HG03045 (cell line): ENCODE results near the gene MAGI2.
A peak's percentile ranks its signal among the peaks of the same experiment; 100 is the strongest.

ENCODE experiments used
- ATAC-seq: cut with Tn5 transposase; IDR thresholded peaks from one replicate; pipeline ENCODE4 v1.9.1; 2021; ENCODE audit warnings: mild to moderate bottlenecking, moderate library complexity; ENCODE audit not compliant: unreplicated experiment

Gene MAGI2

DNA sequence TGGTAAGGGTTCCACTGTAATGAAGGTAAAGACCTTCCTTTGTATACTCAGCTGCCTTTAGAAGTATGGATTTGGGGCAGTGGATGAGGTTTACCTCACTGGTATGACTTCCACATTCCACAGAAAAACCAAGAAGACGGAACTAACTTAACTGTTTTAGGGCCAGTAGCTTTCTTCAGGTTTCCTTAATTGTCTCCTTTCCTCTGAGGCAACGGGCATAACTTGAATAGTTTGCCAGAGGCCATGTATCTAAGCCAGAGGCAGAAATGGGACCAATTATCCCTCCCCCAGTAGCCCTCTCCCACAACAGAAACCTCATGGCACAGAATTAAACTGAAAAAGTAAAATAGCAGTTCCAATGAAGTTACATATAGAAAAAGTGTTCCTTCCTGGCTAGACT is 1373.2 kb downstream of the MAGI2 start:
- ATAC-seq: no peak

DNA sequence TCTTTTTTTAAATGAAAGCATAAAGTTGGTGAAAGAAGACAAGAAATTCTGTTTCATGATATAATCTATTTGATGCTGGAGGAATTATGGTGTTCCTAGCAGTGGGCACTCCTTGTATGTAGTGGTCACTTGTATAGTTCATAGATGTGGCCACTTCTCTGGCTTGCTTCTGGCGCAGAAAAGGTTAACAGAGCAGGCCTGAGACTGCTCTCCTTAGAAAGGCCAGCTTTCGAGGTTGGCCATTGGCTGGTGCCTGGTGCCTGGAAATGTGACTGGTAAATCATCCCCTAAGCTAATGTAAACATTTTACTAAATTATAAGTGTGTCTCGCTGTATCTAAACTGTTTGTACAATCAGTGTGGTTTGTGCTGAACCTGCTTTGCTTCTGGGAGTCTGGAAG is 1378.8 kb downstream of the MAGI2 start:
- ATAC-seq: no peak

DNA sequence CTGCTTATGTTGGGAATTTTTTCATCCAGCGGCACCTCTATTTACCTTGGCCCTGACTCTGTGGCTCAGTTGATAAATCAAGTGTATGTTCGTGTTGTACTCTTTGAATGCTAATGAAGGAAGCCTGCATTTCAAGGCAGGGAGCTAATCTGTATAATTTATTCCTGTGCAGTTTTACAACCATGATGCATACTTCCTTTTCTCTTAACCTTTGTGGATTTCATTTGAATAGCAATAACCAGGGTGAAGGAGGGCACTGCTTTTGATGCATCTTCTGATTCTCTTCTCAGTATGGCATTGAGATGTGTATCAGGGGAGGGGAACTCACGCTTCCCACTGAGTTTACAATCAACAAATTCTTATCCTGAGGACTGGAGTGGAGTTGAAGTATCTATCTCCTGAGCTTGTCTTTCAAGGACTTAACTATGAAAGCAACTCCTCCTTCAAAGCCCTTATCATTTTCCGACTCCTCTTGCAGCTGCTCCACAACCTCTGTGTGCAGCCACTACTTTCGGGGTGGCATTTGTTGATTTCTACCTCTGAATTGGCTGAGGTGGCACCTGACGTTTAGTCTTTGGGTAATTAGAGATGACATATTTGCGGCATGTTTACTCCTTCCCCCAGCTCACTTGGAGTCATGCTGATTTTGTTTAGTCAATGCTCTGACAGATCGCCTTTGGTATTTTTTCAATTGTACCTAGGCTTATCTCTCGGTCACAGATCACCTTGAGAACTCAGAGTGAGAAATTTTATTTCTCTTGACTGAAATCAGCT is 1379.7 kb downstream of the MAGI2 start:
- no peak for ATAC-seq

DNA sequence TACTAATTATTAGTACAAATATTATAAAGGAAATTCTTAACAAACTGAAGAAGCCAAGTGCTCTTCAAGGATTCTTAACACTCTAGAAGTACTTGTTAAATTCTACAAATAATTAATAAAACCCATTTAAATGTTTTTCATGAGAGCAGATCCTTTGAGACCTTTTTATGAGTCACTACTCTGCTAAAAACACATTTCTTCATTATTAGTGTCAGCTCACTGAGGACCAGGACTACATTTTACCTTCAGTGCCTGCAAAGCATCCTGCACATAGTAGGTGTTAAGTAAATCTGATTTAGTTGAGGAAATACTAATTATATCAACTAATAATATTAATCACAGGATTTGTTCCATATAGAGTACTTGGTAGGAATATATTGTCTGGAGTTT is 1381.3 kb downstream of the MAGI2 start:
- ATAC-seq: no peak

DNA sequence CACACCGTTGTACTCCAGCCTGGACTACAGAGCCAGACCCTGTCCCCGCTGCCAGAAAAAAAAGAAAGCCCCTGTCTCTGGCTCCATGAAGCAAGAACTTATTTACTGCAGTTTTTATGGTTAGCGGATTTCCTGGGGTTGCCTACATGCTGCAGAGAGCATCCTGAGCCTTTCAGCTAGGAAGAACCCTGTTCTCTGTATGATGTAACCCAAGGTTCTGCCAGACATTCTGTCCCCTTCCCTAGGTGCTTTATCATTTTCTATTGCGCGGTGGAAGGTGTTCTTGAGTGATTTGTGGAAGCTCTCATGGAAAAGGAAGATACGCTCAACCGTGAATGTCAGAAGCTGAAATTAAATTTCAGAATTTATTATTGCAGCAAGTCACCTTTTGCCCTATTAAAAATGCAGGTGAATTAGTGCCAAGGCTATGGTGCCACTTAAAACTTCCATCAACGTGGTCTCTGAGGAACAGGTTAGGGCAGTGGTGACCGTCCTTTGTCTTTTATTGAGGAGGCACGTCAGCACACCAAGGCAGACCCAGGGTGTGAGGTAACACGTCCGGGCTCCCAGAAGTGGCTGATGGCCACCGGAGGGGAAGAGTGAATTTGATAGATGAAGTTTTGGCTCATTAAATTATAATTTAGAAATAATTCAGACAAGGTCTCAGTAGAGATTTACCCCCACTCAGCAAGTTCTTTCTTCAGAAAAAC is 1381.8 kb downstream of the MAGI2 start:
- no peak for ATAC-seq

DNA sequence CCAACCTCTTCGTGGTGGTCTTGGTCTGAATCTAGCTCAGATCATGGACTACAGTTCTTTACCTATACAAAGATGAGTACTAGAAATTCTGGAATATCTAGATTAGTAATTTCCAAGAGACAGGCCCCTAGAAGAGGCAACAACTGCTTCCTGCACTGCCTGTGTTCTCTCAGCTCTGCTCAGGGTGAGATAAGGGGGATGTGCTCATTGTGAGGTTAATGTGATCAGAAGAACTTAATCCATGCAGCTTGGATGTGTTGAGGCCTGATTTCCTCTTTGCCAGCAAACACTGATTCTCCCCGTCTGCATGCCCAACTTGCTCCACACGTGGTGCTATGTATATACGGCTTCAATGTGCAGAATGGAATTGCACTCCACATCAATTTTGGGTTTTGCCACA is 1386.9 kb downstream of the MAGI2 start:
- ATAC-seq: no peak

DNA sequence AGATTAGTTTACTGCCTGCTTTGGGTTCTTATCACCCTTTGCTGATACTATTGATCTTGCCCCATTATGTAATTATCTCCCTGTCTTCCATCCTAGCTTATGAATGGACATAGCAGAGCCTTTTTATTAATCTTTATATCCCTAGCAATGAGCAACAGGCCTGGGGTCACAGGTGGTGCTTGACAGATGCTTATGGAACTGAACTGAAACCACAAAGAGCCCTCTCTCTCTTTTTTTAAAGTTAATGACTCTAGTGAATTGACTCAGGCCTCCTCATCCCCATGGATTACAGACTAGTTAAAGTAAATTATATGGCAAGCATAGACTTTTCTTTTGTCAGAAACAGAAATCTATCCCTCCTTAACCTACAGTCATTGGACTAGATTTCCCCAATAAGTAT is 1389.7 kb downstream of the MAGI2 start:
- no peak for ATAC-seq

DNA sequence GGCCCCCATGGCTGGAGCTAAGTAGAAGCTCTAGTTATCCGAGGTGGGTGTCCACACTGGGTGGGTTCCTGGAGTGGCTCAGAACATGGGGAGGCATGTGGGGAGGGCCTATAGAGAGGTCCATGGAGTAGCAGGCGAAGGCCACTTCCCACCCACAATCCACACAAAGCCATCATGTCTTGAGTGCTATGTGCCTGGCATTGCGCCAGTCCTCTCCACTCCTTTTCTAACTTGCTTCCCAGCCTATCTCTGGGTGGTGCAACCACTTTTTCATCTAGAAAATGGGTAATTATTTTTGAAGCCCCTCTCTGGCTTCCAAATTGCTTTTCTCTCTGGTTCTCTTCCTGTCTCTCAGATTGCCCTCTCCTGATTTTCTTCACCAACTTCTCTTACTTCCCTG is 1391.3 kb downstream of the MAGI2 start:
- no peak for ATAC-seq

DNA sequence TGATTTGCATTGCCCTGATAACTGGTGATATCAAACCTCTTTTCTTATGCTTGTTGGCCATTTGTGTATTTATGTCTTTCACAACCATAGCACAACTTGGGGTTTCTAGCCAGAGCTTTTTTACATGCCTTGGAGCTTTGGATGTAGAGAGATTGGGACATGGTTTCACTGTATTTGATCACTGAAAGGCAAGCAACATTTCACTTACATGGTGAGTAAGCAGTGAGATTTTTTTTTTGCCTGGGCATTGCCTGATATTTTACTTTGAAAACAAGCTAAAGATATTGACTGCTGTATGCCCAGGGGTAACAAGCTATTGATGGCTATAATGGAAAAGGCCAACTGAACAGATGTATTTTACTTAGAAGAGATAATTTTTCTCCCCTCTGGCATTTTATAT is 1395.9 kb downstream of the MAGI2 start:
- no peak for ATAC-seq

DNA sequence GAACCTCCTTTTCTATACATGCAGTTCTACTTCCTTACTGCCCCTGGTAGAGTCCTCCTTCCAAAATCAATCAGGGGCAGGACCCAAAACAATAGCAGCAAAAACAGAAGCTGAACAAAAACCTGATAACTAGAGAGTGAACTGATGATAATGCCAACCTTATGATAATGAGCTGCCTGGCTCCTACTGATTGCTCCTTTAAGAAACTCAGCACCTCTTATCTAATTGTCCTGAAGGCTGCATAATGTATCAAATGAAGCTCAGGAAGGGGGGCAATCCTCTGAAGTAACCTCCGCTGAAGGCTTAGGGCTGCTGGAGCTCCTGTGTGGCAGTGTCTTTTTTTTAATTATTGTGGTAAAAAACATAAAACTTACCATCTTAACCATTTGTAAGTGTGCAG is 1397.9 kb downstream of the MAGI2 start:
- no peak for ATAC-seq

DNA sequence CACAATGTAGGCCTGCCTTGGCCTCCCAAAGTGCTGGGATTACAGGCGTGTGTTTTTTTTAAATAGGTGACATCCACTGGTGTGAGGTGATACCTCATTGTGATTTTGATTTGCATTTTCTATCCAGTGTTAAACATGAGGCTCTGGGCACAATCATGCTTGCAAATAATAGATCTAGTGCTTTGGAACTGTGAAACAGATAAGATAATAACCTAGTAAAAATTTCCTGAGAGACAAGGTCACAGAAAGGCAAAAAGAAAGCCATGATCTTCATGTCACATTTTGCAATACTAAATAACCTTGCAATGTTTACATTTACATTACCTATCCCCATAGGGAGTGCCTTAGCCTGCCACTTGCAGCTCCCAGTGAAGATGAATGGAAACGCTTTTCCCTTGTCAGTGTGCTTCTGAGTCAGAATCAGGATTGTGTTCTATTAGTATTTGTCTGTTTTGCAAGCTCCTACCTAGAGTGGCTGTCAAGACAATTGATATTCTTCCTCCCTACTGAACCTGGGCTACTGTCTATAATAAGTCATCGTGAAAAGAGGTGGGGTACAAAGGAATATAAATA is 1398.4 kb downstream of the MAGI2 start:
- no peak for ATAC-seq

DNA sequence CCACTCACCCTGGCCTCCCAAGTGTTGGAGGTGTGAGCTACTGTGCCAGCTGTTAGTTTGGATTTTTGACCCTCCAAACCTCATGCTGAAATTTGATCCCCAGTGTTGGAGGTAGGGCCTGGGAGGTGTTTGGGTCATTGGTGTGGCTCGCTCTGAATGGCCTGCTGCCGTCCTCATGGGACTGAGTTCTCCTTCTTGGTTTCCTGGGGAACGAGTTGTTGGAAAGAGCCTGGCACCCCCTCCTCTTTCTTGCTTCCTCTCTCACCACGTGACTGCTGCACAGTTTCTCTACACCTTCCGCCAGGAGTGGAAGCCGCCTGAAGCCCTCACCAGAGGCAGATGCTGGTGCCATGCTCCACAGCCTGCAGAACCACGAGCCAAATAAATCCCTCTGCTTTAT is 1401.4 kb downstream of the MAGI2 start:
- no peak for ATAC-seq

DNA sequence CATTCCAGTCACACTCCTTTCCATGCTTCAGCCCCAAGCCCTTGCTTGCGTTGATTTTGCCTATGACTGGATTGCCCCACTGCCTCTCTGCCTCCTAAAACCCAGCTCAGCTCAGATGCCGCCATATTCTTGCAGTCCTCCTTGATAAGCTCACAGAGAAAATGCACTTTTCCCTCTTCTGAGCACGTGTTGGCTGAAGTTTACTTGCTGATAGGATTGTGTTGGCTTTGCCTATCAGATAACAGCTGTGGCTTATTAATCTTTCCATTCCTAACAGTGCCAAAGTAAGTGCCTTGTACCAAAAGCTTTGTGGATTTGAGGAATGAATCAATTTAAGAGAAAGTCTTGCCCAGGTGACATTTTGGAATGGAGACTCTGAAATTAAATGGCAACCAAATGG is 1405.7 kb downstream of the MAGI2 start:
- ATAC-seq: no peak

DNA sequence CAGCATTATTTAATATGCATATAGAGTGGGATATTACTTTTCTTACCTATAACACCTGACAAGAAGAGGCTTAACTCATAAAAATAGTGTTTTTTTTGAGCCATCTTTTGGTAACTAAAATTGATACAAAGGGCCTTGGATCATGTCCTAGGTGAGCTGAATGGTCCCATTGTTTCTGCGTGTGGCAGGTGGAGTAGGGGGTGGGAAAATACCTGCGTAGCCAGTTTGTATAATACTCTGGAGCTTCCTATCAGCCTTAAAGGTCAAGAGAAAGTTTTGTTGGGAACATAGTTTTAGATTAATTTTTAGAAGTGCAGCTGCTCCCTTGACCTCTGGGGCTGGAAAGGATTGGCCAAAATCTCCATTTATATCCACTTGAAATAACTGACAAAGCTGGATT is 1410.3 kb downstream of the MAGI2 start:
- ATAC-seq: no peak

DNA sequence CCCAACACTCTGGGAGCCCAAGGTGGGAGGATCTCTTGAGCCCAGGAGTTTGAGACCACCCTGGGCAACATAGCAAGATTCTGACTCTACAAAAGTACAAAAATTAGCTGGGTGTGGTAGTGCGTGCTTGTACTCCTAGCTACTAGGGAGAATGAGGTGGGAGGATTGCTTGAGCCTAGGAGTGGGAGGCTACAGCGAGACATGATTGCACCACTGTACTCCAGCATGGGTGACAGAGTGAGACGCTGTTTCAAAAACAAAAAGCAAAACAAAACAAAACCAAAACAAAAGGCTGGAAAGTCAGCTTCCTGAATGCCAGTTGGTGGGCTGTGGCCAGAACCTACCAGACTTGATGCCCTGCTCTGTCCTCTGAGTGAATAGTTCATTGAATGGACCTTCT is 1412.0 kb downstream of the MAGI2 start:
- no peak for ATAC-seq

DNA sequence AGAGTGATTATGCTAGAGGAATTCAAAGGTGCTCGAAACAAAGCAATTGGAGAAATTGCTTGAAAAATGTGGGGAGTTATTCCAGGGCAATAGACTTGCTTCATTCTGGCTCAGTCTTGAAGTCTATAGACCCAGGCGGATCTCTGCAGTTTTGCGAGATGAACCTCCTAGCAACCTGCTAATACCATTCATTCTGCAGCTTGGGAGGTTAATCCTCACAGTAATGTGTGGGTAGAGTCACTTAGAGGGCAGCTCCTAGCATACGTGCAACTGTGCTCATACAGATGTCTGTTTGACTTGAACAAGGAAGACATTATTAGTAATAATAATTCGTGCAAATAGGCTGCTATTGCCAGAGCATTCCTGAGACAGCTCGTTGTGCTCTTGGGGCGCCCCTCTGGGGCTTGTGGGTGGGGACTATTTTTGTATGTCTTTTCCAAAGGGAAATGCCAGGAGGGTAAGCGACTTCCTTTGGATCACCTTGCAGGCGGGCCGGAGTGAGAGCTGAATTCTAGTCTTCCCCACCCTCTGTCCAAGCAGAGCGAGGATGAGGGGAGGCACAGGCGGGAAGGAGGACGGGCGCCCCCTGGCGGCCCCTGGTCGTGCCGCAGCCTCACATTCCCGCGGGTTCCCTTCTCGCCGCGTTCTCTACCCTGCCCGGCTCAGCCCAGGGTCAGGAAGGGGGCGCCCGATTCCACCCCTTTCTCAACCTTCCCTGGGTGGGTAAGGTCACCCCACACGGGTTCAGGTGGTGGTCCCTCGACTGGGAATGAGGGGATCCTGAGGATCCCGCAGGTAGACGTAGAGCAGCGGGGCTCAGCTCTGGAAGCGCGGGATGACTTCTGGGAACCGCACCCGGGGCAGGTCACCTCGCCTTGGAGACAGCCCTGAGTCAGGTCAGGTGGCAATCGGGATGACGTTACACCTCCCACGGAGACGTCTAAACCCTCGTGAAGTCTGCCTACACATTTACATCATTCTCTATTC is 1413.4 kb downstream of the MAGI2 start:
- peak; percentile 83 for ATAC-seq

DNA sequence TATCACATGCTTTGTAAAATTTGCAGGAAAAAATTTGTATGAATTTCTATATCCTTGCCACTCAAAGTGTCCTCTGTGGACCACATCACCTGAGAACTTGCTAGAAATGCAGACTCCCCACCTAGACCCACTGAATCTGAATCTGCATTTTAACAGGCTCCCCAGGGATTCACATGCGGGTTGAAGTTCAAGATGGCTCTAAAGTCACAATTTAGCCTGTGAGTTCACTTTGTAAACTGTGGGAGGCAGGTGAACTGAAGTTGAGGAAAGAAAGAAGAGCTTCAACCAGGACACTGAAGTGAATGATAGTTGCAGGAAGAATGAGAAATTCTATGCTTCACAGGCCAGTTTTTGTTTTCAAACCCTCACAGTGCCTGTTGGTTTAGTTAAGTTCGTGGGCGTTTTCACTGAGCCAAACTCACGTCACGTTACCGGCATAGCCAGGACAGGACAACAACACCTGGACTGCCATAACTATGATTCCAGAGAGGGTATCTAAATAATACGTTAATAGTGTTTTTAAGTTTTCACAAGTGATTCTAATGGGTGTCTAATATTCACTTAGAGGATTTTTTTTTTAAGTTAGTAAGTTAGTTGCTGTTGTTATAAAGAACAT is 1414.9 kb downstream of the MAGI2 start:
- ATAC-seq: no peak

DNA sequence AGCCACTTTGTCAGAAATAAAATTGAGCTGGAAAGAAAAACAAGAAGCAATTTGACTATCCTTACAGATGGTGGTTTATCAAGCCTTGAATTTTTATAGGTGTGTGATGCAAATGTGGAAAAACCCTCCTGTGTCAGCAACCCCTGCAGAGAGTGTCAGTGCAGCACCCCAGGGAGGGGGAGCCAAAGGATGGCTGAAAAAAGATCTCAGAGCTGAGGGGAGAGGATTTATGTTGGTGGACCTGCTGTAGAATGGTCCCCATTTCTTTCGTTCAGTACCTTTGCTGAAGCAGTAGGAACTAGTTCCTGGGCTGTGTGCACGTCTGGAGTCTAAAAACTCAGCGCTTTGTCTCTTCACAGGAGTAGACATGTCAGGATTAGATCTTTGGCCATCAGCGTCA is 1415.9 kb downstream of the MAGI2 start:
- no peak for ATAC-seq

DNA sequence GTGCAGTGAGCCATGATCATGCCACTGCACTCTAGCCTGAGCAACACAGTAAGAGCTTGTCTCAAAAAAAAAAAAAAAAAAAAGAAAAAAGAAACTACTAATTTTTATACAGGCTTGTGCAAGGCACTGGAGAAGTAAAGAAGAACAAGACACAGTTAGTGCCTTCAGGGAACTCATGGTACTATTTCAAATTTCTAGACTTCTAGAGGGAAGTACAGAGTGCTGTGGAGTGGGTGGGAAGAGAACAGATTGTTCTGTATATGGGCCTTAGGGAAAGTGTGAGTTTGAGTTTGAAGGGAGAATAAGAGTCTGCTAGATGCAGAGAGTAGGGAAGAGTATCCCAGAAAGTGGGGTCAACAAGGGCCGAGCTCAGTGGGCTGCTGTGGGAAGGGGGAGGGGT is 1420.1 kb downstream of the MAGI2 start:
- ATAC-seq: no peak

DNA sequence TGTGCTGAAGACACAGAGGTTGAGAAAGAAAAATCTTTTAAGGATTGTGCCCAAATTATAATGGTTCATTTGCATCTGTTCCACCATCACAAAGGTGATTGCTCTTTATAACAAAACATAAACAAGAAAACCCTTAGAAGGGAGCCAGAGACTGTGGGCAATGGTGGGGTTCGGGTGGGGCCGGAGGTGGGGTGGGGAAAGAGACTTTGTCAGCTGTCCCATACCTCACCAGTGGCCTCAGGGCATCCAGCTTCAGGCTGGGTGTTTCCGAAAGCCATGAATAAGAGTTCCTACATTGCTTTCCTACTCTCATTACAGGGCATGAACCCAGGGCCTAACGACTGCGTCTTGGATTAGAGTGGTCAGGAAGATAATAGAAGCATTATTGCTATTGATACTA is 1427.0 kb downstream of the MAGI2 start:
- no peak for ATAC-seq

DNA sequence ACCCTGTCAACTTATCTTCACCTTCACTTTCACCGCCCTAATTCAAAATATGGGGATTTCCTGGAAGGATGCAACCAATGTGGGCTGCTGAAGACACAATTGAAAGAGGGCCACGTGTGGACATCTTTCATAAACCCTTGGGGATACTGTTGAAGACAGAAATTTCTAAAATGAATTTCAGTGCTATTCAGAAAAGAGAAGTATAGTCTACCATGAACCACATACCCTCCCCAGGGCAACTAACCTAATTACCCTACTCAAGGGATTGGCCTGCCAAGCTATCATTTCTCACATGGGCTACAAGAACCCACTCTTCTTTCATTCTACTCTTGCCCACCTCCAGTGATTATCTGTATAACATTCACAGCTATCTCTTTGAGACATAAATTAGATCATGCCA is 1428.9 kb downstream of the MAGI2 start:
- no peak for ATAC-seq
